ENCODE data around the gene NUP210.

GRCh38 chr3:13276438-13277195 is 143.5 kb downstream of the NUP210 start:
- no peak for TF ChIP-seq ZNF274 (IDR thresholded peaks at IDR 0.05; ENCODE audit: low read depth, low read length)
- no peak for TF ChIP-seq YY1 (IDR thresholded peaks at IDR 0.05; ENCODE audit: insufficient read depth, insufficient read length)
